ENCODE data around the gene SERPINA6.
"Not testable (repeated sequence)": the region's sequence is repeated elsewhere in the genome, so short reads cannot be mapped to it uniquely, and the experiment has no call there.

Gene SERPINA6

GRCh38 chr14:94354190-94354589 is 31.1 kb upstream of the SERPINA6 start:
- DNase-seq, result not testable (repeated sequence)

GRCh38 chr14:94349276-94349675 is 26.1 kb upstream of the SERPINA6 start:
- DNase-seq, result no peak

GRCh38 chr14:94348836-94349235 is 25.7 kb upstream of the SERPINA6 start:
- DNase-seq, result no peak

GRCh38 chr14:94346841-94347240 is 23.7 kb upstream of the SERPINA6 start:
- no peak for DNase-seq

DNA sequence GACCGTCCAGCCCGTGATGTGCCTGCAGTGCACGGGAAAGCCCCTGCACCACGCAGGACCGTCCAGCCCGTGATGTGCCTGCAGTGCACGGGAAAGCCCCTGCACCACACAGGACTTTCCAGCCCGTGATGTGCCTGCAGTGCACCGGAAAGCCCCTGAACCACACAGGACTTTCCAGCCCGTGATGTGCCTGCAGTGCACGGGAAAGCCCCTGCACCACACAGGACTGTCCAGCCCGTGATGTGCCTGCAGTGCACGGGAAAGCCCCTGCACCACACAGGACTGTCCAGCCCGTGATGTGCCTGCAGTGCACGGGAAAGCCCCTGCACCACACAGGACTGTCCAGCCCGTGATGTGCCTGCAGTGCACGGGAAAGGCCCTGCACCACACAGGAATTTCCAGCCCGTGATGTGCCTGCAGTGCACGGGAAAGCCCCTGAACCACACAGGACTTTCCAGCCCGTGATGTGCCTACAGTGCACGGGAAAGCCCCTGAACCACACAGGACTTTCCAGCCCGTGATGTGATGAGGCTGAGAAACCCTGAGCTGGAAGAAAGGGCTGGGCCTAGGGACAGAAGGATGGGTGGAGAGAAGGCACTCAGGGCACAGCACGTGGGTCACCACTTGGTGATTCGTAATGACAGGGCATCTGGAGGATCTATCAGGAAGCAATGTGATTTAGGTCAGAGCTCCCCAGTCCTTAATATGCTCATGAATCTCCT is 23.1 kb upstream of the SERPINA6 start:
- not testable (repeated sequence) for DNase-seq

GRCh38 chr14:94345344-94346064 is 22.4 kb upstream of the SERPINA6 start:
- no peak for DNase-seq

- no peak for DNase-seq
Observed at GRCh38 chr14:94344389-94344788, 21.3 kb upstream of the SERPINA6 start.

- DNase-seq, result no peak
Observed at GRCh38 chr14:94343238-94344005, 20.3 kb upstream of the SERPINA6 start.

GRCh38 chr14:94342334-94342934 is 19.3 kb upstream of the SERPINA6 start:
- DNase-seq, result no peak

DNA sequence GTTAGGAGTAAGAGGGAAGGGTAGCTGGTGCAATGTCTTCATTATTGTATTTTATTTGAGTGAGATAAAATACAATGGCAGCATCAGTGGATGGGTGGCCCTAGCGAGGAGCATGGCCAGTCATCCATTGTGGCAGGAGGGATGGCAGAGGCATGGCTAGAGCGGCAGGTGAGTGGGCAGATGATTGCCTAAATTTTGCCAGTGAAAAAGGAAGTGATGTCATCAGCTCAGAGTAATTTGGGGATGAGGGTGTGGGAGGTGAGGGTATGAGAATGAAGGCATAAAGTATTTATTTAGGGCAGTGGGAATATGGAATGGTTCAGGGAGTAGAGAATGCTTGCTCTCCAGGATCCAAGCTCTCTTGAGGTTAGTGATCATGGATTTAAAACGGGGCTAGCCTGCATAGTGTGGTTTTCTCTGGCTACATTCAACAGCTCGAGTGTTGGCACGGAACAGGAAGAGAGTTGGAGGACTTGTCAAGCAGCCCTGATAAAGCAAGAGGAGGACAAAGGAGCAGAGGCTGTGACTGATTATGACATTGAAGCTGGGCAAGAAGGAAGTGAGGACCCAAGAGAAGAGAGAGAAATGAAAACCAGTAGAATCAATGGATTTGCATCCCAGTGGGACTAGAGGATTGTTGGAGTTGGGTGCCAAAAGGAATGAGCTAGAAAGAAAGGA is 18.7 kb upstream of the SERPINA6 start:
- DNase-seq, result no peak

GRCh38 chr14:94340533-94340932 is 17.4 kb upstream of the SERPINA6 start:
- no peak for DNase-seq

DNA sequence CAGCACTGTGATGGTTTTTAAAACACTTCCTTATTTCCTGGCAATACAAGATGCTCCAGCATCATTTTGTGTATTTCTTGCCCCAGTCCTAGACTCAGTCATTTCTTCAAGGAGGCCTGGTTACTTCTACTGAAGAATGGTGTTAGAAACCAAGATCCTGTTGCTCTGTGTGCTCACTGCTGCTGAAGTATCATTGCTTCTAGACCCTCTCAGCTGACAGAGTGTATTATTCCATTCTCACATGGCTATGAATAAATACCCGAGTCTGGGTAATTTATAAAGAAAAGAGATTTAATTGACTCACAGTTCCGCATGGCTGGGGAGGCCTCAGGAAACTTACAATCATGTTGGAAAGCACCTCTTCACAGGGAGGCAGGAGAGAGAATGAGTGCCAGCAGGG is 14.9 kb upstream of the SERPINA6 start:
- DNase-seq, result no peak

- DNase-seq, result no peak
Observed at GRCh38 chr14:94337274-94337673, 14.1 kb upstream of the SERPINA6 start.

GRCh38 chr14:94334872-94335271 is 11.7 kb upstream of the SERPINA6 start:
- DNase-seq, result no peak

DNA sequence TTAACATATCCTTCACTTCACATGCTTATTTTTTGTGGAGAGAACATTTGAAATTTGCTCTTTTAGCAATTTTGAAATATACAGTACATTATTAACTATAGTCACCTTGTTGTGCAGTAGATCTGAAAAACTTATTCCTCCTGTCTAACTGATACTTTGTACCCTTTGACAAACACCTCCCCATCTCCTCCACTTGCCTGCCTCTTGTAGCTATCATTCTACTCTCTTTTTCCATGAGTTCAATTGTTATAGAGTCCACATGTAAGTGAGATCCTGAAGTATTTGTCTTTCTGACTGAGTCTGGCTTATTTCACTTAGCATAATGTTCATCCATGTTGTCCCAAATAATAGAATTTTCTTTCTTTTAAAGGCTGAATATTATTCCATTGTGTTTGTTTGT is 9.5 kb upstream of the SERPINA6 start:
- no peak for DNase-seq

GRCh38 chr14:94332063-94332583 is 9.0 kb upstream of the SERPINA6 start:
- no peak for DNase-seq

GRCh38 chr14:94331462-94331861 is 8.3 kb upstream of the SERPINA6 start:
- DNase-seq, result no peak

DNA sequence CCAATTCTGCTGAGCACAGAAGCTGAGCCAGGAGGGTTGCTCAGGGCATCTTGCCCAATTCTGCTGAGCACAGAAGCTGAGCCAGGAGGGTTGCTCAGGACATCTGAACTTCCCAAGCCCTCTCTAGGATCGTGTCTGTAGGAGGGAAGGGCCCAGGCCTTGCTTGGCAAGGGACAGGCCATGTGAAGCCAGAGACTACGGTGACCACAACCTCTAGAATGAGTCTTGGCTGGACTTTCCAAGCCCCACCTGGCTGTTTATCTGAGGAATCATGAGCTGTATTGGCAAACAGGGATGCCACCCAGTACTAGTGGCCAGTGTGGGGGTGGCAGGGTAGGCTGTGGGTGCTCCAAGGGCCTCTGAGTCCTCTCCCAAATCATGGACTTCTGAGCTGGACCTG is 7.7 kb upstream of the SERPINA6 start:
- DNase-seq, result no peak

DNA sequence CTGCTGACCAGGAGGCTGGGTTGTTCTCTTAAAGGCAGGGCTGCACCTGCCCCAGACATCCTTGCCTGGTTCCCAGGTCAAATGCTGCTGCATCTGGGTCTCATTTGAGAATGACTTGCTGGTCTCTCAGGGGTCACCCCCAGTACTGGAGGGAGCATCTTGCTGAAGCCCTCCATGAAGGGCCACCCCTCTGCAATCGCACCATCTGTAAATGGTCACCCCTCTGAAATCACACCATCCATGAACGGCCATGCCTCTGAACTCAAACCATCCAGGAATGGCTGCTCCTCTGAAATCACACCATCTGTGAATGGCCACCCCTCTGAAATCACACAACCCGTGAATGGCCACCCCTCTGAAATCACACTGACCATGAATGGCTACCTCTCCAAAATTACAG is 7.3 kb upstream of the SERPINA6 start:
- no peak for DNase-seq

DNA sequence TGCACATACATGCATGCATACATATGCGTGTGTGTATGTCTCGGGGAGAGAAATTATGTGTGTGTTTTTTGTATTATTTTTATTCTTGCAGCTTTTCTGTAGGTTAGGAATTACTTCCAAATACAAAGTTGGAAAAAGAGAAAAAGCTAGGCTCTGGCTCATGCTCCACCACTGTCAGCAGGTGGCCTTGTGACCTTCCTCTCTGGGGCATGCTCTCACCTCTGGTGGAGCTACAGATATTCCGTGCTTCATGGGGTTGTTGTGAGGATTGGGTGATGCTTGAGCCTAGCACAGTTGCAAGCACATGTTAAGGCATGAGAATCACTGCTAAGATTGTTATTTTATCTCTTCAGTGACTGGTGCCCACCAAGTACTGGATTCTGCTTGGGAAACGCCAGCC is 6.7 kb upstream of the SERPINA6 start:
- no peak for DNase-seq

- DNase-seq, result no peak
Observed at GRCh38 chr14:94328196-94328595, 5.1 kb upstream of the SERPINA6 start.

DNA sequence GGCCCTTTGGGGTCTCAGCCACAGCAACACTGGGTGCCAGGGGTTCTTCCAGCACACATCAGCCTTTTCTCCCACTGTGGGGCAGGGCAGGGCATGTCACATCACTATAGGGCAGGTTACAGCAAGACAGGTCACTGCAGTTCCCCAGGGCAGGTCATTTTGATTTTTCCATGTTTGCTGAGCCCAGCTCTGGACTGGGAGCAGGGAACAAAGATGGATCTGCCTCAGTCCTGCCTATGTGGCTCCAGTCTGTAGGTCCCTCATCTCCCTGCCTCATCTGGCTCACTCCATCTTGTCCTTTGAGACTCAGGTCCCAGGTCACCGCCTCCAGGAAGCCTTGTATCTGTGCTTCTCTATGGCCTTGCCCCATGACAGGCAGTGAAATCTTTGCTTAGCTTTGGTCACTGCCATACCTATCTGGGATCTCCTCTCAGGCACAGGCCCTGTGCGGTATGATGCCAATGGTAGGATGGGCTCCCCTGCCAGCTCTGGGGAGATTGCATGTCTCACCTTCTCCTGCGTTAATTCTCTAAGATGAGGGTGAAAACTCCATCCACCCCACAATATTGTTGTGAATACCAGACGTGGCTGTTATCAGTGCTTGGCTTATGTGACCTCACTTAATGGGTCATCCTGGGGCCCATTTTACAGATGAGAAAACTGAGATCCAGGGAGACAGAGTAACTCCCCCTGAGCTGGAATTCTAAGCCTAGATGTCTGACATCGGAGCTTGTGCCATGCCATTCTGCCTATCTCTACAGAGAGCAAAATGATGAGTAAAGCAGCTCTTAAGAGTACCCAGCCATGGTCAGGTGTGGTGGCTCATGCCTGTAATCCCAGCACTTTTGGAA is 1.5 kb downstream of the SERPINA6 start:
- DNase-seq, result no peak

Measured in NCI-H2081 treated with DMSO at 0.1 percent for 48 hours (cell line).